Central memory CD8-positive, alpha-beta T cell (primary cell): Measurements from ENCODE around the gene KIAA1671.

ENCODE experiments used
- ATAC-seq: fragments of 150-1000 bp; cut with Tn5 transposase; replicated peaks from 2 replicates; pipeline ENCODE4 v1.10.0; 2022; ENCODE audit warnings: mild to moderate bottlenecking, moderate FRiP score, moderate number of reproducible peaks; ENCODE audit not compliant: poor library complexity, severe bottlenecking; ENCODE audit errors: extremely low read depth
- DNase-seq, 2 donors: peaks; one replicate each; pipeline ENCODE4 v3.0.0; 2021; ENCODE audit warnings: low spot score in 2 of 2
- H3K27ac Mint-ChIP-seq: one replicate; pipeline ENCODE4 v1.8.0; 2022; ENCODE audit warnings: low read depth, mild to moderate bottlenecking, moderate library complexity, mixed read lengths
- H3K27me3 Mint-ChIP-seq: one replicate; pipeline ENCODE4 v1.8.0; 2022; ENCODE audit warnings: mixed read lengths
- H3K36me3 Mint-ChIP-seq: one replicate; pipeline ENCODE4 v1.8.0; 2022; ENCODE audit warnings: mild to moderate bottlenecking, moderate library complexity, mixed read lengths; ENCODE audit not compliant: insufficient read depth
- H3K4me1 Mint-ChIP-seq: one replicate; pipeline ENCODE4 v1.8.0; 2022; ENCODE audit warnings: mixed read lengths
- H3K4me3 Mint-ChIP-seq: one replicate; pipeline ENCODE4 v1.8.0; 2022; ENCODE audit warnings: mild to moderate bottlenecking, moderate library complexity, mixed read lengths
- H3K9me3 Mint-ChIP-seq: one replicate; pipeline ENCODE4 v1.8.0; 2022; ENCODE audit warnings: mixed read lengths

The KIAA1671 gene

GRCh38 chr22:24957043-24957442, 4.5 kb downstream of the KIAA1671 start:
- Mint-ChIP-seq H3K4me3 (no peak overlapping the region), H3K27ac (no peak overlapping the region), H3K9me3 (no peaks in the 10 kb centered on the region), H3K4me1 (peaks cover 17% of the 10 kb centered on the region), H3K27me3 (peaks cover 4% of the 10 kb centered on the region), H3K36me3 (peaks cover 2% of the 10 kb centered on the region)
- ATAC-seq (no peak), DNase-seq (no peak)

- no peaks in the 10 kb centered on the region for H3K4me1 Mint-ChIP-seq
- DNase-seq (no peak), ATAC-seq (no peak)
- no peaks in the 10 kb centered on the region for H3K36me3 Mint-ChIP-seq
- no peak overlapping the region for H3K4me3 Mint-ChIP-seq
- H3K9me3 Mint-ChIP-seq = no peaks in the 10 kb centered on the region
- H3K27me3 Mint-ChIP-seq = no peaks in the 10 kb centered on the region
- no peak overlapping the region for H3K27ac Mint-ChIP-seq
Observed at GRCh38 chr22:24961217-24961844, 8.8 kb downstream of the KIAA1671 start.

- DNase-seq = no peak
- no peak for ATAC-seq
- H3K9me3 Mint-ChIP-seq = no peaks in the 10 kb centered on the region
- no peaks in the 10 kb centered on the region for H3K36me3 Mint-ChIP-seq
- no peak overlapping the region for H3K27ac Mint-ChIP-seq
- H3K4me1 Mint-ChIP-seq = no peaks in the 10 kb centered on the region
- no peak overlapping the region for H3K4me3 Mint-ChIP-seq
- no peaks in the 10 kb centered on the region for H3K27me3 Mint-ChIP-seq
Observed at GRCh38 chr22:24962094-24962493, 9.6 kb downstream of the KIAA1671 start.

GRCh38 chr22:24962835-24963234, 10.3 kb downstream of the KIAA1671 start:
- DNase-seq = no peak
- no peak for ATAC-seq
- Mint-ChIP-seq H3K27me3 (no peaks in the 10 kb centered on the region), H3K36me3 (no peaks in the 10 kb centered on the region), H3K4me1 (no peaks in the 10 kb centered on the region), H3K4me3 (no peak overlapping the region), H3K27ac (no peak overlapping the region), H3K9me3 (no peaks in the 10 kb centered on the region)

GRCh38 chr22:24964441-24964840, 11.9 kb downstream of the KIAA1671 start:
- Mint-ChIP-seq H3K27me3 (no peaks in the 10 kb centered on the region), H3K9me3 (no peaks in the 10 kb centered on the region), H3K4me1 (no peaks in the 10 kb centered on the region), H3K27ac (no peak overlapping the region), H3K4me3 (no peak overlapping the region), H3K36me3 (no peaks in the 10 kb centered on the region)
- no peak for ATAC-seq
- no peak for DNase-seq

GRCh38 chr22:24965822-24966626, 13.5 kb downstream of the KIAA1671 start:
- H3K27ac Mint-ChIP-seq = no peak overlapping the region
- DNase-seq (no peak), ATAC-seq (no peak)
- H3K36me3 Mint-ChIP-seq = no peaks in the 10 kb centered on the region
- no peaks in the 10 kb centered on the region for H3K27me3 Mint-ChIP-seq
- H3K9me3 Mint-ChIP-seq = no peaks in the 10 kb centered on the region
- no peak overlapping the region for H3K4me3 Mint-ChIP-seq
- no peaks in the 10 kb centered on the region for H3K4me1 Mint-ChIP-seq

- H3K27me3 Mint-ChIP-seq = no peaks in the 10 kb centered on the region
- no peak for DNase-seq
- no peaks in the 10 kb centered on the region for H3K9me3 Mint-ChIP-seq
- H3K36me3 Mint-ChIP-seq = no peaks in the 10 kb centered on the region
- ATAC-seq = no peak
- H3K27ac Mint-ChIP-seq = no peak overlapping the region
- no peaks in the 10 kb centered on the region for H3K4me1 Mint-ChIP-seq
- no peak overlapping the region for H3K4me3 Mint-ChIP-seq
Observed at GRCh38 chr22:24968066-24968561, 15.6 kb downstream of the KIAA1671 start.

- H3K36me3 Mint-ChIP-seq = no peaks in the 10 kb centered on the region
- DNase-seq = no peak
Observed at GRCh38 chr22:24969560-24970301, 17.2 kb downstream of the KIAA1671 start.

GRCh38 chr22:24972369-24972768, 19.9 kb downstream of the KIAA1671 start:
- Mint-ChIP-seq H3K27me3 (no peaks in the 10 kb centered on the region), H3K4me3 (no peak overlapping the region), H3K36me3 (no peaks in the 10 kb centered on the region), H3K9me3 (no peaks in the 10 kb centered on the region), H3K27ac (no peak overlapping the region), H3K4me1 (no peaks in the 10 kb centered on the region)
- DNase-seq = no peak
- ATAC-seq = no peak

More at GRCh38 chr22:24969560-24970301, 17.2 kb downstream of the KIAA1671 start:
- Mint-ChIP-seq H3K27me3 (no peaks in the 10 kb centered on the region), H3K4me1 (no peaks in the 10 kb centered on the region), H3K27ac (no peak overlapping the region), H3K4me3 (no peak overlapping the region), H3K9me3 (no peaks in the 10 kb centered on the region)
- no peak for ATAC-seq

- Mint-ChIP-seq H3K27ac (no peak overlapping the region), H3K4me1 (no peaks in the 10 kb centered on the region), H3K36me3 (no peaks in the 10 kb centered on the region), H3K4me3 (no peak overlapping the region), H3K9me3 (no peaks in the 10 kb centered on the region), H3K27me3 (no peaks in the 10 kb centered on the region)
- ATAC-seq (no peak), DNase-seq (no peak)
Observed at GRCh38 chr22:24973872-24974271, 21.4 kb downstream of the KIAA1671 start.

- Mint-ChIP-seq H3K9me3 (no peaks in the 10 kb centered on the region), H3K4me1 (no peaks in the 10 kb centered on the region), H3K27ac (no peak overlapping the region), H3K4me3 (no peak overlapping the region), H3K27me3 (no peaks in the 10 kb centered on the region), H3K36me3 (no peaks in the 10 kb centered on the region)
- ATAC-seq = no peak
- DNase-seq = no peak
Observed at GRCh38 chr22:24975125-24975640, 22.7 kb downstream of the KIAA1671 start.

- no peaks in the 10 kb centered on the region for H3K36me3 Mint-ChIP-seq
- ATAC-seq (no peak), DNase-seq (no peak)
- H3K9me3 Mint-ChIP-seq = no peaks in the 10 kb centered on the region
- H3K27me3 Mint-ChIP-seq = no peaks in the 10 kb centered on the region
- no peak overlapping the region for H3K4me3 Mint-ChIP-seq
- no peak overlapping the region for H3K27ac Mint-ChIP-seq
- no peaks in the 10 kb centered on the region for H3K4me1 Mint-ChIP-seq
Observed at GRCh38 chr22:24975813-24976341, 23.4 kb downstream of the KIAA1671 start.
